Activated CD4-positive, alpha-beta T cell treated with anti-CD3 and anti-CD28 coated beads, Interleukin-2, amount 10 ng/mL, durations not matched to agents 7 days and 5 days (primary cell): ENCODE results near the gene SLC39A11. TPM values are rescaled to one million over a fixed set of nuclear protein-coding genes. Genes with fewer than 3 reads are reported as not detected.
A peak's percentile ranks its signal among the peaks of the same experiment; 100 is the strongest.

Source experiments
- CTCF ChIA-PET: fragments of 350-600 bp; sonication (Branson Sonifier 250); formaldehyde crosslinking; loops from one replicate; lab custom pipeline; 2021; ENCODE audit warnings: antibody characterized with exemption; lab: Charles Lee
- POLR2A ChIA-PET: fragments of 350-600 bp; sonication (Branson Sonifier 250); formaldehyde crosslinking; loops from one replicate; lab custom pipeline; 2021; ENCODE audit warnings: antibody characterized with exemption; lab: Charles Lee
- DNase-seq: peaks from one replicate; pipeline ENCODE4 v3.0.0-alpha.2; 2020
- H3K27ac Mint-ChIP-seq: one replicate; pipeline ENCODE4 v1.8.0; 2021; ENCODE audit warnings: mild to moderate bottlenecking, moderate library complexity, mixed read lengths
- H3K27me3 Mint-ChIP-seq: one replicate; pipeline ENCODE4 v1.8.0; 2021; ENCODE audit warnings: mixed read lengths
- H3K36me3 Mint-ChIP-seq: one replicate; pipeline ENCODE4 v1.8.0; 2021; ENCODE audit warnings: low read depth, mixed read lengths
- H3K4me1 Mint-ChIP-seq: one replicate; pipeline ENCODE4 v1.8.0; 2021; ENCODE audit warnings: mixed read lengths
- H3K4me3 Mint-ChIP-seq: one replicate; pipeline ENCODE4 v1.8.0; 2021; ENCODE audit warnings: mild to moderate bottlenecking, moderate library complexity, mixed read lengths
- H3K9me3 Mint-ChIP-seq: one replicate; pipeline ENCODE4 v1.8.0; 2021; ENCODE audit warnings: mixed read lengths
- total RNA-seq, 2 experiments: library from RNA; stranded (reverse); gene quantifications; one replicate each; pipeline ENCODE4 v1.2.3, GENCODE V29; 2021

SLC39A11 gene
- total RNA-seq, 2 experiments from 2014 or later: 19.5 to 23.4 TPM

- no peak for DNase-seq
- no peak overlapping the region for H3K4me3 Mint-ChIP-seq
- POLR2A ChIA-PET: no interaction called here
- H3K4me1 Mint-ChIP-seq: no peaks in the 10 kb centered on the region
- H3K27ac Mint-ChIP-seq: no peak overlapping the region
- H3K36me3 Mint-ChIP-seq: no peaks in the 10 kb centered on the region
- CTCF ChIA-PET: no interaction called here
- no peaks in the 10 kb centered on the region for H3K27me3 Mint-ChIP-seq
- H3K9me3 Mint-ChIP-seq: peaks cover 3% of the 10 kb centered on the region
Observed at GRCh38 chr17:72671016-72671415, 421.5 kb downstream of the SLC39A11 start.

- no peaks in the 10 kb centered on the region for H3K36me3 Mint-ChIP-seq
- H3K4me3 Mint-ChIP-seq: no peak overlapping the region
- ChIA-PET CTCF (interaction anchor here (0.5 to 1.0 kb wide), 2 partner anchors 13 to 744 kb away, joined by 3 to 4 read pairs; no protein-coding TSS in a partner anchor), POLR2A (no interaction called here)
- H3K27ac Mint-ChIP-seq: no peak overlapping the region
- no peaks in the 10 kb centered on the region for H3K4me1 Mint-ChIP-seq
- no peak for DNase-seq
- no peaks in the 10 kb centered on the region for H3K27me3 Mint-ChIP-seq
- H3K9me3 Mint-ChIP-seq: peaks cover 3% of the 10 kb centered on the region
Observed at GRCh38 chr17:72667096-72668063, 425.1 kb downstream of the SLC39A11 start.

GRCh38 chr17:72665852-72666851, 426.3 kb downstream of the SLC39A11 start:
- no peaks in the 10 kb centered on the region for H3K36me3 Mint-ChIP-seq
- H3K9me3 Mint-ChIP-seq: peaks cover 3% of the 10 kb centered on the region
- H3K27me3 Mint-ChIP-seq: no peaks in the 10 kb centered on the region
- ChIA-PET CTCF (no interaction called here), POLR2A (no interaction called here)
- no peak overlapping the region for H3K4me3 Mint-ChIP-seq
- no peak for DNase-seq
- no peak overlapping the region for H3K27ac Mint-ChIP-seq
- H3K4me1 Mint-ChIP-seq: no peaks in the 10 kb centered on the region

GRCh38 chr17:72662827-72663190, 429.7 kb downstream of the SLC39A11 start:
- DNase-seq: no peak
- ChIA-PET POLR2A (no interaction called here), CTCF (no interaction called here)
- Mint-ChIP-seq H3K27ac (no peak overlapping the region), H3K9me3 (no peaks in the 10 kb centered on the region), H3K27me3 (no peaks in the 10 kb centered on the region), H3K36me3 (no peaks in the 10 kb centered on the region), H3K4me1 (no peaks in the 10 kb centered on the region), H3K4me3 (no peak overlapping the region)

- no peak for DNase-seq
- no peak overlapping the region for H3K4me3 Mint-ChIP-seq
- ChIA-PET CTCF (no interaction called here), POLR2A (no interaction called here)
- H3K27me3 Mint-ChIP-seq: no peaks in the 10 kb centered on the region
- no peaks in the 10 kb centered on the region for H3K4me1 Mint-ChIP-seq
- no peaks in the 10 kb centered on the region for H3K9me3 Mint-ChIP-seq
- H3K36me3 Mint-ChIP-seq: no peaks in the 10 kb centered on the region
- H3K27ac Mint-ChIP-seq: no peak overlapping the region
Observed at GRCh38 chr17:72661945-72662826, 430.3 kb downstream of the SLC39A11 start.

- no peaks in the 10 kb centered on the region for H3K27me3 Mint-ChIP-seq
- no peak overlapping the region for H3K4me3 Mint-ChIP-seq
- no peak for DNase-seq
- ChIA-PET POLR2A (no interaction called here), CTCF (interaction anchor here (1.5 kb wide), 1 partner anchor 16 kb away, joined by 3 read pairs; no protein-coding TSS in a partner anchor)
- H3K27ac Mint-ChIP-seq: no peak overlapping the region
- H3K36me3 Mint-ChIP-seq: no peaks in the 10 kb centered on the region
- no peaks in the 10 kb centered on the region for H3K4me1 Mint-ChIP-seq
- H3K9me3 Mint-ChIP-seq: no peaks in the 10 kb centered on the region
Observed at GRCh38 chr17:72661116-72661944, 431.2 kb downstream of the SLC39A11 start.

GRCh38 chr17:72660274-72661115, 432.0 kb downstream of the SLC39A11 start:
- CTCF ChIA-PET: interaction anchor here (1.5 kb wide), 1 partner anchor 15 kb away, joined by 3 read pairs; no protein-coding TSS in a partner anchor
- Mint-ChIP-seq H3K9me3 (no peaks in the 10 kb centered on the region), H3K36me3 (no peaks in the 10 kb centered on the region), H3K27ac (no peak overlapping the region), H3K4me3 (no peak overlapping the region), H3K4me1 (no peaks in the 10 kb centered on the region), H3K27me3 (no peaks in the 10 kb centered on the region)
- no peak for DNase-seq
- POLR2A ChIA-PET: no interaction called here

GRCh38 chr17:72659811-72660210, 432.7 kb downstream of the SLC39A11 start:
- no peak for DNase-seq
- Mint-ChIP-seq H3K27me3 (no peaks in the 10 kb centered on the region), H3K9me3 (no peaks in the 10 kb centered on the region), H3K4me3 (no peak overlapping the region), H3K4me1 (no peaks in the 10 kb centered on the region), H3K36me3 (no peaks in the 10 kb centered on the region), H3K27ac (no peak overlapping the region)
- ChIA-PET POLR2A (no interaction called here), CTCF (interaction anchor here (1.5 kb wide), 1 partner anchor 15 kb away, joined by 3 read pairs; no protein-coding TSS in a partner anchor)

- H3K4me3 Mint-ChIP-seq: no peak overlapping the region
- no peak for DNase-seq
- H3K4me1 Mint-ChIP-seq: no peaks in the 10 kb centered on the region
- H3K9me3 Mint-ChIP-seq: no peaks in the 10 kb centered on the region
- ChIA-PET CTCF (no interaction called here), POLR2A (no interaction called here)
- H3K27ac Mint-ChIP-seq: peak overlapping the region; percentile 0
- H3K27me3 Mint-ChIP-seq: no peaks in the 10 kb centered on the region
- no peaks in the 10 kb centered on the region for H3K36me3 Mint-ChIP-seq
Observed at GRCh38 chr17:72658675-72659074, 433.8 kb downstream of the SLC39A11 start.

- H3K9me3 Mint-ChIP-seq: no peaks in the 10 kb centered on the region
- no peak for DNase-seq
- H3K4me3 Mint-ChIP-seq: no peak overlapping the region
- H3K36me3 Mint-ChIP-seq: no peaks in the 10 kb centered on the region
- ChIA-PET CTCF (no interaction called here), POLR2A (no interaction called here)
- H3K27ac Mint-ChIP-seq: no peak overlapping the region
- H3K4me1 Mint-ChIP-seq: no peaks in the 10 kb centered on the region
- H3K27me3 Mint-ChIP-seq: no peaks in the 10 kb centered on the region
Observed at GRCh38 chr17:72657467-72658317, 434.8 kb downstream of the SLC39A11 start.
